Cardiac muscle cell (in vitro differentiated cells and primary cell): ENCODE results near the gene PPCS. TPM values are rescaled to one million over a fixed set of nuclear protein-coding genes. Genes with fewer than 3 reads are reported as not detected.

ENCODE experiments used
- DNase-seq, 2 donors: peaks; one replicate each; pipeline versions ENCODE4 v3.0.0 to v3.0.0-alpha.2; 2010 to 2017; ENCODE audit warnings: low read depth in 1 of 2, low spot score in 1 of 2
- H3K27ac ChIP-seq: fragments of 200-600 bp; sonication (generic); 2 replicates; pipeline ENCODE4 v1.5.1; 2016
- H3K27me3 ChIP-seq: fragments of 200-600 bp; sonication (generic); 2 replicates; pipeline ENCODE4 v1.6.0; 2016; ENCODE audit warnings: control low read depth
- H3K36me3 ChIP-seq: fragments of 200-600 bp; sonication (generic); 2 replicates; pipeline ENCODE4 v1.5.1; 2016; ENCODE audit warnings: control low read depth
- H3K4me1 ChIP-seq: fragments of 200-600 bp; sonication (generic); 2 replicates; pipeline ENCODE4 v1.8.1; 2017; ENCODE audit warnings: low read depth, mild to moderate bottlenecking, mixed run types
- H3K4me3 ChIP-seq: fragments of 200-600 bp; sonication (generic); 2 replicates; pipeline ENCODE4 v1.5.1; 2016; ENCODE audit warnings: mild to moderate bottlenecking
- H3K9me3 ChIP-seq: fragments of 200-600 bp; sonication (generic); 2 replicates; pipeline ENCODE4 v1.5.1; 2017; ENCODE audit warnings: low read depth, mild to moderate bottlenecking, control low read depth
- polyA plus RNA-seq: library from polyadenylated mRNA; unstranded; fragments of >200 nt; fragmentation: Nextera tagmentation; extraction: Ambion mirVana; gene quantifications from 2 replicates; pipeline ENCODE4 v1.2.1, GENCODE V29; 2016
- total RNA-seq: library from RNA; depleted of rRNA; stranded (reverse); fragments of >200 nt; gene quantifications from 2 replicates; pipeline ENCODE4 v1.2.3, GENCODE V29; 2016
- TF ChIP-seq, protein P1 (sequence below): IDR thresholded peaks from 2 replicates; pipeline ENCODE4 v1.5.1; 2012; ENCODE audit warnings: low read depth, mild to moderate bottlenecking, low read length

PPCS gene
- total and polyA plus RNA-seq, 2 experiments from 2014 or later: 54.5 to 102 TPM

DNA sequence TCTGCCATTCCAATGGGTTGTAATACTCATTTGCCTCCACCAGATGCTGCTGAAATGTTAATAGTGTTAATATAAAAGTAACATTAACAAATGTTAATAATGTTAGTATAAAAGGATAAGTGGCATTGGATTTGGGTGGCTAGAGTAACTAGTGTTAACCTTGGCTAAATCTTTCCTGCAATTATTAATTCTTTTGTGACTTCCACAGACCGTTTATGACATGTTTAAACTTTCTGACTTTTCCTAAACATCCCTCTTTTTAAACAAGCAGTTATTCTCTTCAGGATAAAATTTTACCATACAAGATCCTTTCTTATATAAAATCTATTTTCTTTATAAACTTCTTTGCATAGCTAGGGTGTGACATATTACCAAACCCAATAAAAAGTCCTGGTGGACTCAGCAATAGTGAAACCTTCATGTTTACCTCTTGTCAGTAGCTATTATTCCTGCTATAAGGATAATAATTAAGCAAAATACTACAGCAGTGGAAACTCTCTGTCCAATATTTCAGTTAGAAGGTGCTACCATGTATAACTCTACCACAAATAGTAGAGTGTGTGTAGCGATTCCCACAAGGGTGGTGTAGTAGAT, 48.3 kb downstream of the PPCS start:
- no peak overlapping the region for H3K27ac ChIP-seq
- H3K4me1 ChIP-seq: no peaks in the 10 kb centered on the region
- H3K27me3 ChIP-seq: no peaks in the 10 kb centered on the region
- no peaks in the 10 kb centered on the region for H3K36me3 ChIP-seq
- H3K4me3 ChIP-seq: no peak overlapping the region
- H3K9me3 ChIP-seq: peaks cover 7% of the 10 kb centered on the region
- TF ChIP-seq, protein P1, sequence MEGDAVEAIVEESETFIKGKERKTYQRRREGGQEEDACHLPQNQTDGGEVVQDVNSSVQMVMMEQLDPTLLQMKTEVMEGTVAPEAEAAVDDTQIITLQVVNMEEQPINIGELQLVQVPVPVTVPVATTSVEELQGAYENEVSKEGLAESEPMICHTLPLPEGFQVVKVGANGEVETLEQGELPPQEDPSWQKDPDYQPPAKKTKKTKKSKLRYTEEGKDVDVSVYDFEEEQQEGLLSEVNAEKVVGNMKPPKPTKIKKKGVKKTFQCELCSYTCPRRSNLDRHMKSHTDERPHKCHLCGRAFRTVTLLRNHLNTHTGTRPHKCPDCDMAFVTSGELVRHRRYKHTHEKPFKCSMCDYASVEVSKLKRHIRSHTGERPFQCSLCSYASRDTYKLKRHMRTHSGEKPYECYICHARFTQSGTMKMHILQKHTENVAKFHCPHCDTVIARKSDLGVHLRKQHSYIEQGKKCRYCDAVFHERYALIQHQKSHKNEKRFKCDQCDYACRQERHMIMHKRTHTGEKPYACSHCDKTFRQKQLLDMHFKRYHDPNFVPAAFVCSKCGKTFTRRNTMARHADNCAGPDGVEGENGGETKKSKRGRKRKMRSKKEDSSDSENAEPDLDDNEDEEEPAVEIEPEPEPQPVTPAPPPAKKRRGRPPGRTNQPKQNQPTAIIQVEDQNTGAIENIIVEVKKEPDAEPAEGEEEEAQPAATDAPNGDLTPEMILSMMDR: no peak
- no peak for DNase-seq

DNA sequence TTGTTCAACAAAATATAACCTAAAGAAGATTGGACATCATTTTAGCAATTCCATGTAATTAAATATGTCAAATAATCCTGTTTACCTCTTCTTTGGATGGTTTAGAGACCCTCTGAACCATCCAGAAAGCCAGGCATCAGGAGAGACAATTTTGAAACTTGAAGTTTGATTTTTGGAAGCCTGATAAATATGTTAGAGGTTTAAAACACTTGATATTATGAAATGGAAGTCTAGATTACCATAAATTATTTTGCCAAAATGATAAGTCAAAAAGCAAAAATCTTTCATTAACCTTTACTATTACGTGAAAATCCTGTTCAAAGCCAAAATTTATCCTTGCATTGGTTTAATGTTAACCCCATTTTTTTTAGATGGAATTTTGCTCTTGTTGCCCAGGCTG, 50.2 kb downstream of the PPCS start:
- no peak overlapping the region for H3K27ac ChIP-seq

More for the DNA sequence above, 50.2 kb downstream of the PPCS start:
- H3K27me3 ChIP-seq: no peaks in the 10 kb centered on the region
- H3K36me3 ChIP-seq: no peaks in the 10 kb centered on the region
- H3K9me3 ChIP-seq: peaks cover 7% of the 10 kb centered on the region
- no peak overlapping the region for H3K4me3 ChIP-seq
- TF ChIP-seq, protein P1: no peak
- H3K4me1 ChIP-seq: no peaks in the 10 kb centered on the region
- no peak for DNase-seq

Other genes with a start within 250 kb of the PPCS start
- gene FOXJ3, start 121.3 kb upstream of the PPCS start, total RNA-seq: 28.5 and 54.1 TPM in 2 replicates
- 25.4 and 39.1 TPM in 2 replicates for gene FOXJ3, start 121.3 kb upstream of the PPCS start, polyA plus RNA-seq
- 8.1 and 14.9 TPM in 2 replicates for gene RIMKLA, start 75.8 kb upstream of the PPCS start, total RNA-seq
- 16.3 and 21.8 TPM in 2 replicates for gene RIMKLA, start 75.8 kb upstream of the PPCS start, polyA plus RNA-seq
- 0.39 and 1.1 TPM in 2 replicates for gene ZMYND12, start 521 bp upstream of the PPCS start, total RNA-seq
- gene ZMYND12, start 521 bp upstream of the PPCS start, polyA plus RNA-seq: 0.21 and 1.9 TPM in 2 replicates
- gene CCDC30, start 6.7 kb downstream of the PPCS start, total RNA-seq: 1.8 and 3.2 TPM in 2 replicates
- 4.2 and 7.1 TPM in 2 replicates for gene CCDC30, start 6.7 kb downstream of the PPCS start, polyA plus RNA-seq
- gene PPIH, start 201.9 kb downstream of the PPCS start, total RNA-seq: 41.7 and 59.0 TPM in 2 replicates
- gene PPIH, start 201.9 kb downstream of the PPCS start, polyA plus RNA-seq: 43.7 and 54.6 TPM in 2 replicates
- 1,046 and 1,156 TPM in 2 replicates for gene YBX1, start 225.9 kb downstream of the PPCS start, total RNA-seq
- gene YBX1, start 225.9 kb downstream of the PPCS start, polyA plus RNA-seq: 327 and 358 TPM in 2 replicates